SK-N-SH treated with all-trans-retinoic acid at 6 μM for 48 hours (cell line): ENCODE data around the gene CEP78.

Experiments
- ATAC-seq: fragments of 200-7000 bp; cut with Tn5 transposase; 3 replicates; pipeline ENCODE4 v1.9.1; 2020; ENCODE audit warnings: mild to moderate bottlenecking, moderate library complexity
- ARNTL ChIP-seq: fragments of 450-650 bp; formaldehyde crosslinking; IDR thresholded peaks from 2 replicates; pipeline ENCODE4 v1.5.0; 2020; ENCODE audit warnings: low read depth, mild to moderate bottlenecking, moderate library complexity, borderline replicate concordance
- CREB5 ChIP-seq: fragments of 250-450 bp; sonication (Bioruptor Pico); IDR thresholded peaks from 2 replicates; pipeline ENCODE4 v1.5.1; 2020; ENCODE audit warnings: low read depth, mild to moderate bottlenecking, moderate library complexity
- CSDC2 ChIP-seq: fragments of 250-450 bp; sonication (Bioruptor Pico); IDR thresholded peaks from 2 replicates; pipeline ENCODE4 v1.5.0; 2020; ENCODE audit warnings: mild to moderate bottlenecking, moderate library complexity
- CSRNP3 ChIP-seq: fragments of 250-450 bp; sonication (Bioruptor Pico); IDR thresholded peaks from 2 replicates; pipeline ENCODE4 v1.5.1; 2021; ENCODE audit warnings: mild to moderate bottlenecking, moderate library complexity
- ESRRG ChIP-seq: fragments of 250-450 bp; sonication (Bioruptor Pico); IDR thresholded peaks from 2 replicates; pipeline ENCODE4 v1.6.1; 2021; ENCODE audit warnings: mild to moderate bottlenecking
- GLIS3 ChIP-seq: fragments of 250-450 bp; sonication (Bioruptor Pico); IDR thresholded peaks from 2 replicates; pipeline ENCODE4 v1.5.0; 2020; ENCODE audit warnings: mild to moderate bottlenecking, moderate library complexity
- ISL1 ChIP-seq: fragments of 250-450 bp; sonication (Bioruptor Pico); IDR thresholded peaks from 2 replicates; pipeline ENCODE4 v2.1.2; 2022; ENCODE audit warnings: mild to moderate bottlenecking, moderate library complexity
- POU6F1 ChIP-seq: fragments of 250-450 bp; sonication (Bioruptor Pico); IDR thresholded peaks from 2 replicates; pipeline ENCODE4 v1.8.0; 2021; ENCODE audit warnings: low read depth, mild to moderate bottlenecking, moderate library complexity, borderline replicate concordance
- PPARA ChIP-seq: fragments of 250-450 bp; sonication (Bioruptor Pico); IDR thresholded peaks from 2 replicates; pipeline ENCODE4 v1.5.0; 2020; ENCODE audit warnings: mild to moderate bottlenecking, borderline replicate concordance
- RARB ChIP-seq: fragments of 250-450 bp; sonication (Bioruptor Pico); IDR thresholded peaks from 2 replicates; pipeline ENCODE4 v1.8.0; 2021; ENCODE audit warnings: mild to moderate bottlenecking, moderate library complexity
- SNAI2 ChIP-seq: fragments of 250-450 bp; sonication (Bioruptor Pico); IDR thresholded peaks from 2 replicates; pipeline ENCODE4 v1.5.0; 2020; ENCODE audit warnings: mild to moderate bottlenecking, moderate library complexity
- TCF4 ChIP-seq: fragments of 250-450 bp; sonication (Bioruptor Pico); IDR thresholded peaks from 2 replicates; pipeline ENCODE4 v1.8.0; 2021; ENCODE audit warnings: mild to moderate bottlenecking, moderate library complexity, borderline replicate concordance
- TOX ChIP-seq: fragments of 250-450 bp; sonication (Bioruptor Pico); IDR thresholded peaks from 2 replicates; pipeline ENCODE4 v1.8.0; 2021; ENCODE audit warnings: mild to moderate bottlenecking, moderate library complexity, borderline replicate concordance
- TSHZ2 ChIP-seq: fragments of 250-450 bp; sonication (Bioruptor Pico); IDR thresholded peaks from 2 replicates; pipeline ENCODE4 v1.5.0; 2020; ENCODE audit warnings: mild to moderate bottlenecking, moderate library complexity
- ZC3H10 ChIP-seq: fragments of 250-450 bp; sonication (Bioruptor Pico); IDR thresholded peaks from 2 replicates; pipeline ENCODE4 v1.5.1; 2021; ENCODE audit warnings: mild to moderate bottlenecking, moderate library complexity
- ZFP3 ChIP-seq: fragments of 250-450 bp; sonication (Bioruptor Pico); IDR thresholded peaks from 2 replicates; pipeline ENCODE4 v1.5.0; 2020; ENCODE audit warnings: mild to moderate bottlenecking, moderate library complexity
- ZFP30 ChIP-seq: fragments of 450-650 bp; formaldehyde crosslinking; IDR thresholded peaks from 2 replicates; pipeline ENCODE4 v1.5.0; 2022; ENCODE audit warnings: mild to moderate bottlenecking, moderate library complexity
- ZNF565 ChIP-seq: fragments of 450-650 bp; formaldehyde crosslinking; conservative IDR thresholded peaks from 2 replicates; pipeline ENCODE4 v1.5.0; 2020; ENCODE audit warnings: low read depth, mild to moderate bottlenecking, moderate library complexity
- ZNF70 ChIP-seq: fragments of 450-650 bp; formaldehyde crosslinking; IDR thresholded peaks from 2 replicates; pipeline ENCODE4 v1.5.0; 2020; ENCODE audit warnings: mild to moderate bottlenecking, moderate library complexity
- ZNF8 ChIP-seq: fragments of 450-650 bp; formaldehyde crosslinking; IDR thresholded peaks from 2 replicates; pipeline ENCODE4 v1.5.0; 2020; ENCODE audit warnings: mild to moderate bottlenecking, moderate library complexity

CEP78 gene

GRCh38 chr9:78309066-78309465, 73.2 kb downstream of the CEP78 start:
- ATAC-seq: no peak
- TF ChIP-seq TCF4 (CRISPR knock-in tag) (no peak), ARNTL (CRISPR knock-in tag) (no peak), TOX (no peak)

GRCh38 chr9:78311075-78311474, 75.2 kb downstream of the CEP78 start:
- TF ChIP-seq ESRRG (no peak), ISL1 (CRISPR knock-in tag) (no peak), ZNF565 (CRISPR knock-in tag) (no peak), ARNTL (CRISPR knock-in tag) (no peak), TCF4 (CRISPR knock-in tag) (no peak), GLIS3 (CRISPR knock-in tag) (no peak), TSHZ2 (CRISPR knock-in tag) (no peak), ZNF70 (CRISPR knock-in tag) (no peak)
- no peak for ATAC-seq

GRCh38 chr9:78311886-78312524, 76.1 kb downstream of the CEP78 start:
- TF ChIP-seq TSHZ2 (CRISPR knock-in tag): no peak
- no peak for TF ChIP-seq CREB5 (CRISPR knock-in tag)
- no peak for TF ChIP-seq ZNF565 (CRISPR knock-in tag)
- TF ChIP-seq SNAI2: no peak
- no peak for TF ChIP-seq ARNTL (CRISPR knock-in tag)
- no peak for TF ChIP-seq TCF4 (CRISPR knock-in tag)
- no peak for TF ChIP-seq GLIS3 (CRISPR knock-in tag)
- no peak for TF ChIP-seq ZFP30 (CRISPR knock-in tag)
- TF ChIP-seq ZC3H10 (CRISPR knock-in tag): no peak
- TF ChIP-seq RARB (CRISPR knock-in tag): no peak
- no peak for ATAC-seq

GRCh38 chr9:78314550-78314949, 78.7 kb downstream of the CEP78 start:
- peak; percentile 45 for ATAC-seq
- TF ChIP-seq TOX (no peak), SNAI2 (no peak), CSRNP3 (CRISPR knock-in tag) (no peak), POU6F1 (CRISPR knock-in tag) (no peak), PPARA (CRISPR knock-in tag) (no peak), TSHZ2 (CRISPR knock-in tag) (no peak), ISL1 (CRISPR knock-in tag) (no peak), ARNTL (CRISPR knock-in tag) (no peak), ZNF8 (CRISPR knock-in tag) (no peak), ZFP3 (CRISPR knock-in tag) (no peak), CSDC2 (CRISPR knock-in tag) (no peak), TCF4 (CRISPR knock-in tag) (no peak), RARB (CRISPR knock-in tag) (no peak), ZFP30 (CRISPR knock-in tag) (no peak)
